Neural progenitor cell (in vitro differentiated cells): Measurements from ENCODE around the gene IMP4.

Experiments used
- CTCF ChIP-seq: fragments of 200-600 bp; sonication (generic); IDR thresholded peaks from 2 replicates; pipeline ENCODE4 v1.5.1; 2017; ENCODE audit warnings: antibody characterized with exemption, mild to moderate bottlenecking
- EZH2 ChIP-seq: fragments of 200-600 bp; sonication (generic); IDR thresholded peaks from 2 replicates; pipeline ENCODE4 v1.6.1; 2017; ENCODE audit warnings: antibody characterized with exemption, mild to moderate bottlenecking, moderate library complexity

- no peak for TF ChIP-seq CTCF
- no peak for TF ChIP-seq EZH2
These were observed 4.7 kb downstream of the IMP4 start for GRCh38 chr2:130347220-130347925.
